ENCODE results near the gene RNF11. TPM values are rescaled to one million over a fixed set of nuclear protein-coding genes. Genes with fewer than 3 reads are reported as not detected.
"Not testable (repeated sequence)": the region's sequence is repeated elsewhere in the genome, so short reads cannot be mapped to it uniquely, and the experiment has no call there.

The RNF11 gene
- total RNA-seq: 98.6 TPM

DNA sequence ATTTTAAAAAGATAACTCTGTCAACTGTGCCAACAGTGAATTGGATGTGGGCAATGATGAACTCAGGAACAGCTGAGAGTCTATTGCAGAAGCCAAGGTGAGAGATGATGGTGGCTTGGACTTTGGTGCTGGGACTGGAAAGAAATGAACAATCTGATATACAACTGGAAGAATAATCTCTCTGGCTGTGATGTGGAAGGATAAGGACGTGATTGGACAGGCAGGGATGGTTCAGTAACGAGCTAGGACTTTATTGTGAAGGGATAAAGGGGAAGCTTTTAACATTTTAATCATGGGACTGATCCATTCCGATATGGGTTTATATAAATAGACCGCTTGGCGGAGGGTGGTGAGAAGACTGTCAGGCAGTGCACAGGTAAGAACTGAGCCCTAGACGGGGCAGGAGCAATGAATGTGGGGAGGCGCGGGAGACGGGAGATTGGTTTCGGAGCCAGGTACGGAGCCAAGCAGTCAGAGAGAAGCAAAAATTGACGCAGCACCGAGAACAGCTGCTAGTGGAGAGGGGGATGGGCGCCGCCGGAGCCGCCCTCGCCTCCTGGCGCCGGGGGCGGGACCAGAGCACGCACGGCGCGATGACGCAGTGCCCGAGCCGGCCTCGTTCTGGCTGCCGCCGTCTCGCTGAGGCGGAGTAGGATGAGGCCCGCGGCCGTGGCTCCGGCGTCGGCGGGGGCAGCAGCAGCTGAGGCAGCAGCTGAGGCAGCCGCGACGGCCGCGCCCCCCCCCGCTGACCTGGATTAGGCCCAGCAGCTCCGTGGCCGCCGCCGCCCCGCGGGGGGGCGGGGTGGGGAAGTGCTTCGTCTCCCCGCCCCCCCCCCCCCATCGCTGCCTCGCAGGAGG is at the start of gene RNF11:
Gene RNF11, plus strand, starts transcription at position 601 of the 858 bp plus-strand sequence. CDS start 484 bp downstream, outside the sequence.
- intact Hi-C loops (cut with DNase I): no loop called here
- ATAC-seq: peak; percentile 98
- peak; percentile 97 for DNase-seq (ENCODE audit: low spot score)

DNA sequence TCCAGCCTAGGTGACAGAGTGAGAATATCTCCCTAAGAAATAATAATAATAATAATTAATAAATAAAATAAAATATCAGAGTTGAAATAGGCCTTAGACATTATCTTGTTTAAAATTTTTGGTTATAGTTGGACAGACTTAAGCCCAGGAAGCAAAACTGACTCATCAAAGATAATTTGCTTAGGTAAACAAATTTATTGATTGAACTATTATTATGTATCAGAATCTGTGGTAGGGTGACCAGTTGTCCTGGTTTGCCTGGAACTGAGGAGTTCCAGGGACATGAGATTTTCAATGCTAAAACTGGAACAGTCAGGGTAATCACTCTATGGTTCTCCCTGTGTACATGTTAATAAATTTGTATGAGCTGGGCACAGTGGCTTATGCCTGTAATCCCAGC is 47.8 kb upstream of the RNF11 start:
- intact Hi-C loops (cut with DNase I): loop anchor here (5.0 to 10.0 kb wide), 2 partner anchors 413 to 669 kb away; no protein-coding TSS in a partner anchor
- ATAC-seq: no peak
- no peak for DNase-seq (ENCODE audit: low spot score)

DNA sequence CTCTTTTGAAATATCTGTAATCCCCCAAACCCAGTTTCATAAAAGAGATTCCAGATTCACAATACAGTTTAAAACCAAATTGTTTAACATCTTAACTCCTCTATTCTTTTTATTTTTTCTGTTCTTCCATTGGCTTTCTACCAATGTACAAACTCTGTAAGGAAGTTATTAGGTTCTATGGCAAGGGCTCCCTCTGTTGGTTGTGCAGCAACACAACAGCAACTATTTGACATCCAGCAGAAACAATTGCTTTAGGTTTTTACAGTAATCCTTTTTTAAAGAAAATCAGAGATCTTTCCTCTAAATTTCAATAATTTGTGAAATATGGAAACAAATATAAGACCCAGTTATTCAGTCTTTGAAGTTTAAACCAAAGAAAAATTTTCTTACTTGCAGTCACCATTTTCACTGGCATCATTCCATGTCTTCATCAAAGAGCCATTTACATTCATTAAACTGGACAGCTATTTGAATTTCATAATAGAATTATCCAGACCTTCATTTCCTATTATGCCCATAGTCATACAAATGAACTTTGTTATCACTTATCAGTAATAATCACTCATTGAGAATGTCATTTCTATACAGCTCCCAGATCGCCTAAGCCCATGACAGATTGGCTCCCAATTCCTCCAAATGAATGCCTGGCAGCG is 46.5 kb upstream of the RNF11 start:
- intact Hi-C loops (cut with DNase I): loop anchor here (5.0 to 10.0 kb wide), 2 partner anchors 415 to 668 kb away; no protein-coding TSS in a partner anchor
- DNase-seq (ENCODE audit: low spot score) (no peak), ATAC-seq (no peak)

DNA sequence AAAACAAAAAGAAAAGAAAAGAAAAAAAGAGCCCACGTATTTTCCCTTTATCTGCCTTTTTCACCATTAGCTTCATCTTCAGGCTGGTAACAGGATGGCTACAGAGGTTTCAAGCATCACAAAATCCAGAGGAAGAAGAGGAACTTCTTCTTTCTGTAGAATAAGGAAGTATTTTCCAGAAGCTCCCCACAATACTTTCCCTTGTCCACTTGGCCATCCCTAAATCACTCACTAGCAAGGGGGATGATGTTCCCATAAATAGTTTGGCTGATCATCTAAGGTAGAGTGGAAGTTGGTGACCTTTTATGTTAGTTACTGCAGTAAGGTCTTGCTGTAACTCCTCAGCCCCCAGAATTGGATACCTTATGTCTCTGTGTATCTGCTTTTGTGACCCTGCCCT is 45.1 kb upstream of the RNF11 start:
- intact Hi-C loops (cut with DNase I): no loop called here
- ATAC-seq (no peak), DNase-seq (ENCODE audit: low spot score) (no peak)

DNA sequence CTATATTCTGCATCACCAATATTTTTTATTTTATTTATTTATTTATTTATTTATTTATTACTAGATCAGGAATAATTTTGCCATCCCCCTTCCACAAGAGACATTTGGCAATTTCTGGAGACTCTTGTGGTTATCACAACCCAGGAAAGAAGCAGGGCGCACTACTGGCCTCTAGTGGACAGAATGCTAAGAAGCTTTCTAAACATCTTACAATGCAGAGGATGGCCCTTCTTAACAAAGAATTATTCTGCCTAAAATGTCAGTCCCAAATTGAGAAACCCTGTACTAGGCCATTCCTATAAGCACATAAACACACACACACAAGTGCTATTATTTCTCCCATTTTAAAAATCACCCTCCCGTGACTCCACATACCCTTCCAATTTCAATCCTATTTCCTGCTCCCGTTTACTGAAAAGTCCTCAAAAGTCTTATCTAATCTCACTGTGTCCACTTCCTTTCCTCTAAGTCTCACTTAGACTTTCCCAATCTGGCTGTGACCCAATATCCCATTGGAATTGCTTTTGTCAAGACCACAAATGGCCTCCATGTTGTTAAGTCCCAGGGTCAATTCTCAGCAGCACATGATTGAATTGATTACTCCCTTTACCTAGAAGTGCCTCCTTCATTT is 43.7 kb upstream of the RNF11 start:
- ATAC-seq (peak; percentile 78), DNase-seq (ENCODE audit: low spot score) (peak; percentile 83)
- intact Hi-C loops (cut with DNase I): no loop called here

DNA sequence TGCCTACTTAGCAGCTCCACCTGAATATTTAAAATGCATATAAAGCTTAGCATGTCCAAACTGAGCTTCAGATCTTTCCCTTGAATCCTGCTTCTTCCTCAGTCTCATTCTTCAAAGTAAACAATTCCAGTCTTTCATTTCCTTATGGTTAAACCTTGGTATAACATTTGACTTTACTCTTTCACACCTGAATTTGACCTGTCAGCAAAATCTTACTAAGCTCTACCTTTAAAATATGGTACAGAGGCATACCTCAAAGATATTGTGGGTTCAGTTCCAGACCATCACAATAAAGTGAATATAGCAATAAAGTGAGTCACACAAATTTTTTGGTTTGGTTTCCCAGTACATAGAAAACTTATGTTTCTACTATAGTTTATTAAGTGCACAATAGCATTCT is 42.5 kb upstream of the RNF11 start:
- intact Hi-C loops (cut with DNase I): no loop called here
- DNase-seq (ENCODE audit: low spot score) (no peak), ATAC-seq (no peak)

DNA sequence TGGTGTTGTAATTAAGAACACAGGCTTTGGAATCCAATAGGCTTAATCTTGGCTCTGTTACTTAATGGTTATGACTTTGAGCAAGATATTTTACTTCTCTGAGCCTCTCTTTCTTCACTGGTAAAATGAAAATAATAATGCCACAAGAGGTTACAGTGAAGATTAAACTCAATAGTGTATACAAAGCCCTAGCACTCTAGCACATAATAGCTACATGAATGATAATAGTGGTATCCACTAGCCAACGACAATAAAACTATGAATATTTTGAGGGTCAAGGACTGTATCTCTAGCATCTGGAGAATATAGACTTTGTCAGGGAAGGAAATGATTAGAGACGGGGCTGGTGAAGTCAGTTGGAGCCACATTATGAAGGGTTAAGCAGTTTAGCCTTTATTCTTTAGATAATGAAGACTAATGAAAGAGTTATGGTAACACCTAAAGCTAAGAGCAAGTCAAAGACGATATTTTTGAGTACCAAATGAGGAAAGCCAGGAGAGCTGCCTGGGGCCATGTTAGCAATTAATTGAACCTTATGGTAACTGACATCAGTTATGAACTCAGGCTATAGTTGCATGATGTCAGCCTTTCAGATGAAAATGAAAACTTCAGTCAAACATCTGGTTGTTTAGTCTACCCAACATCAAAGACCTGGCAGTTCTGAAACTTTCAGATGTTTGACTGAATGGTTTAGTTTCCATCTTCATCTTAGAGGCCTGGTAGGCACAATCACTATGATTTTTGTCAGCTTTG is 32.8 kb upstream of the RNF11 start:
- no peak for ATAC-seq

GRCh38 chr1:51203874-51204245 is 32.2 kb upstream of the RNF11 start:
- intact Hi-C loops (cut with DNase I): no loop called here
- ATAC-seq (no peak), DNase-seq (ENCODE audit: low spot score) (no peak)

More for the DNA sequence above, 32.8 kb upstream of the RNF11 start:
- intact Hi-C loops (cut with DNase I): no loop called here
- no peak for DNase-seq (ENCODE audit: low spot score)

GRCh38 chr1:51210055-51210454 is 26.0 kb upstream of the RNF11 start:
- intact Hi-C loops (cut with DNase I): no loop called here
- no peak for DNase-seq (ENCODE audit: low spot score)
- no peak for ATAC-seq

- intact Hi-C loops (cut with DNase I): no loop called here
- DNase-seq (ENCODE audit: low spot score): no peak
- no peak for ATAC-seq
These were observed 25.4 kb upstream of the RNF11 start for GRCh38 chr1:51210676-51211075.

DNA sequence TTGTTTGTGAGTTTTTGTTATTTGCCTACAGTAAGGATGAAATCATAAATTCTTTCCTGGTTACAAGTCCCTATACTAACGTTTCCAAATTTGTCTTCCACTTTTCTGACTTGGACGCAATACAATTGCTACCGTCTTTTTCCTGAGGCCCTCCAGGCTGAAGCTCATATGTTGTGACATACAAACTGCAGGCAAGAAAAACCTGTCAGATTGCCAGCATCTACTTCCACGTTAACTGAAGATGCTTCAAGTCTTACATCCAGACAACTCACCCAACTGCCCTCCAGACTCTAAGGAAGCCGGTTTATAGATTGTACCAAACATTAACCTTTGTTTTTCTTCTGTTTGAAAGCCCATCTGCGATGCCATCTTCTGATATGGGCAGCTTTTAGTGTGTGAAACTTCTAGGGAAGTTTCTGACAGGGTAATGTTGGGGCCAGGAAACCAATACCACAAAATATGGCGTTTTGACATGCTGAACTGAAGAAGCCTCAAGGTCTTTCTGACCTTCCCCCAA is 21.4 kb upstream of the RNF11 start:
- ATAC-seq: no peak
- no peak for DNase-seq (ENCODE audit: low spot score)
- intact Hi-C loops (cut with DNase I): no loop called here

GRCh38 chr1:51215169-51215568 is 20.9 kb upstream of the RNF11 start:
- intact Hi-C loops (cut with DNase I): no loop called here
- no peak for ATAC-seq
- no peak for DNase-seq (ENCODE audit: low spot score)

GRCh38 chr1:51216631-51217030 is 19.4 kb upstream of the RNF11 start:
- DNase-seq (ENCODE audit: low spot score) (no peak), ATAC-seq (no peak)
- intact Hi-C loops (cut with DNase I): no loop called here

- ATAC-seq (no peak), DNase-seq (ENCODE audit: low spot score) (no peak)
- intact Hi-C loops (cut with DNase I): no loop called here
These were observed 19.0 kb upstream of the RNF11 start for GRCh38 chr1:51217101-51217500.

- ATAC-seq (no peak), DNase-seq (ENCODE audit: low spot score) (no peak)
- intact Hi-C loops (cut with DNase I): no loop called here
These were observed 17.5 kb upstream of the RNF11 start for GRCh38 chr1:51218570-51218969.

GRCh38 chr1:51219022-51219421 is 17.1 kb upstream of the RNF11 start:
- no peak for ATAC-seq
- DNase-seq (ENCODE audit: low spot score): no peak
- intact Hi-C loops (cut with DNase I): no loop called here

- DNase-seq (ENCODE audit: low spot score); intact Hi-C loops (cut with DNase I); ATAC-seq: not testable (repeated sequence)
These were observed 14.5 kb upstream of the RNF11 start for GRCh38 chr1:51221529-51221928.

DNA sequence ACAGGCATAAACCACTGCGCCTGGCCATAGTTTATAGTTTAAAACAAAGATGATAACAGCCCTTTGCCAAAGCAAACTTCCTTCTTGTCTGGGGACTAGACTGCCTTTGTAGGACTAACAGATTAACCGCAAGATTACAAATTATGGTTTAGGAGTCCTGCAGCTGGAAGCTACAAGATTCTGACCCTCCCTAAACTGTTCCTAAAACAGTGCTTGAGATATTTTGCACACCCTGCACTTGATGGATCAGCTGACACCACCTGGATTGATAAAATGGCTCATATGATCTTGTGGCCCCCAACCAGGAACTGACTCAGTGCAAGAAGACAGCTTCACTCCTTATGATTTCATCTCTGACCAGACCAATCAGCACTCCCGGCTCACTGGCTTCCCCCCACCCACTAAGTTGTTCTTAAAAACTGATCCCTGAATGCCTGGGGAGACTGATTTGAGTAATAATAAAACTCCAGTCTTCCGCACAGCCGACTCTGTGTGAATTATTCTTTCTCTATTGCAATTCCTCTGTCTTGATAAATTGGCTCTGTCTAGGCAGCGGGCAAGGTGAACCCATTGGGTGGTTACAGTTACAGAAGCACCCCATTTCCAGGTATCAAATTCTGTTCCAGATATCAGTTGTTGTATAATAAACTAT is 13.8 kb upstream of the RNF11 start:
- intact Hi-C loops (cut with DNase I): no loop called here
- DNase-seq (ENCODE audit: low spot score) (no peak), ATAC-seq (no peak)

- intact Hi-C loops (cut with DNase I): no loop called here
- ATAC-seq: no peak
- no peak for DNase-seq (ENCODE audit: low spot score)
These were observed 13.3 kb upstream of the RNF11 start for GRCh38 chr1:51222809-51223208.

Measured in sciatic nerve (tissue), 2 donors.